HEK293 (cell line): ENCODE measurements around the gene PPCDC.

Source experiments
- CTCF ChIA-PET: fragments of 350-600 bp; formaldehyde crosslinking; extraction: SDS; loops from one replicate; lab custom pipeline; 2021; ENCODE audit warnings: antibody characterized with exemption; lab: Yijun Ruan, JAX
- POLR2A ChIA-PET: fragments of 300-600 bp; formaldehyde crosslinking; extraction: SDS; loops from one replicate; lab custom pipeline; 2020; ENCODE audit warnings: antibody characterized with exemption, inconsistent platforms; lab: Yijun Ruan, JAX
- H3K27ac ChIP-seq: fragments of 200-500 bp; sonication (Bioruptor generic); 2 replicates; pipeline ENCODE4 v1.5.1; 2014; ENCODE audit warnings: low read depth, low read length, control low read depth, inconsistent platforms; ENCODE audit errors: extremely low read depth
- H3K36me3 ChIP-seq, 2 experiments: fragments of 200-500 bp in 1 of 2; sonication (Bioruptor generic) in 1 of 2; 1 replicate in 1 of 2; 2 replicates in 1 of 2; pipeline ENCODE4 v1.5.1; 2014 to 2017; ENCODE audit warnings: inconsistent platforms in 2 of 2, low read length in 2 of 2; ENCODE audit not compliant: control insufficient read depth in 2 of 2, insufficient read depth in 1 of 2
- H3K4me1 ChIP-seq: fragments of 200-500 bp; sonication (Bioruptor generic); 2 replicates; pipeline ENCODE4 v1.5.1; 2014; ENCODE audit warnings: mild to moderate bottlenecking, low read length, inconsistent platforms; ENCODE audit not compliant: control insufficient read depth, insufficient read depth
- H3K4me3 ChIP-seq: 2 replicates; pipeline ENCODE4 v1.5.1; 2011; ENCODE audit warnings: low read depth, mild to moderate bottlenecking, control low read depth, low read length, moderate library complexity
- H3K9me3 ChIP-seq: fragments of 200-500 bp; sonication (Bioruptor generic); 2 replicates; pipeline ENCODE4 v1.5.1; 2014; ENCODE audit warnings: low read depth, low read length, inconsistent platforms; ENCODE audit not compliant: control insufficient read depth, insufficient read depth
- KLF16 ChIP-seq: fragments of 450-650 bp; formaldehyde crosslinking; IDR thresholded peaks from 2 replicates; pipeline ENCODE4 v1.5.1; 2017; ENCODE audit warnings: missing biosample characterization, missing genetic modification characterization
- KLF9 ChIP-seq: fragments of 450-650 bp; formaldehyde crosslinking; IDR thresholded peaks from 2 replicates; pipeline ENCODE4 v1.5.1; 2016; ENCODE audit warnings: missing biosample characterization, missing genetic modification characterization, low read depth
- MEIS1 ChIP-seq: sonication (generic); formaldehyde crosslinking; IDR thresholded peaks from 2 replicates; pipeline ENCODE4 v1.8.1; 2022; ENCODE audit warnings: missing genetic modification reagents, mild to moderate bottlenecking, borderline replicate concordance
- ZBTB1 ChIP-seq: fragments of 450-650 bp; formaldehyde crosslinking; IDR thresholded peaks from 2 replicates; pipeline ENCODE4 v1.5.1; 2016; ENCODE audit warnings: missing biosample characterization, missing genetic modification characterization
- ZBTB7A ChIP-seq: fragments of 450-650 bp; formaldehyde crosslinking; IDR thresholded peaks from 2 replicates; pipeline ENCODE4 v1.5.1; 2016; ENCODE audit warnings: low read depth, missing biosample characterization, missing genetic modification characterization
- ZIC2 ChIP-seq: fragments of 450-650 bp; formaldehyde crosslinking; IDR thresholded peaks from 2 replicates; pipeline ENCODE4 v1.5.1; 2016; ENCODE audit warnings: missing biosample characterization, missing genetic modification characterization
- ZNF121 ChIP-seq: fragments of 450-650 bp; formaldehyde crosslinking; IDR thresholded peaks from 2 replicates; pipeline ENCODE4 v1.5.1; 2016; ENCODE audit warnings: missing biosample characterization, missing genetic modification characterization
- ZNF146 ChIP-seq: fragments of 450-650 bp; formaldehyde crosslinking; IDR thresholded peaks from 2 replicates; pipeline ENCODE4 v1.5.1; 2016; ENCODE audit warnings: missing biosample characterization, missing genetic modification characterization
- ZNF175 ChIP-seq: fragments of 450-650 bp; formaldehyde crosslinking; IDR thresholded peaks from 2 replicates; pipeline ENCODE4 v1.5.1; 2016; ENCODE audit warnings: missing biosample characterization, missing genetic modification characterization
- ZNF48 ChIP-seq: fragments of 450-650 bp; formaldehyde crosslinking; IDR thresholded peaks from 2 replicates; pipeline ENCODE4 v1.5.1; 2016; ENCODE audit warnings: missing biosample characterization, missing genetic modification characterization
- ZNF544 ChIP-seq: fragments of 450-650 bp; formaldehyde crosslinking; IDR thresholded peaks from 2 replicates; pipeline ENCODE4 v1.5.0; 2017; ENCODE audit warnings: missing biosample characterization, missing genetic modification characterization
- ZNF571 ChIP-seq: fragments of 450-650 bp; formaldehyde crosslinking; IDR thresholded peaks from 2 replicates; pipeline ENCODE4 v1.5.0; 2017; ENCODE audit warnings: missing biosample characterization, missing genetic modification characterization
- ZNF585B ChIP-seq: fragments of 450-650 bp; formaldehyde crosslinking; IDR thresholded peaks from 2 replicates; pipeline ENCODE4 v1.5.1; 2016; ENCODE audit warnings: missing biosample characterization, missing genetic modification characterization
- ZNF624 ChIP-seq: fragments of 450-650 bp; formaldehyde crosslinking; IDR thresholded peaks from 2 replicates; pipeline ENCODE4 v1.5.1; 2017; ENCODE audit warnings: missing biosample characterization, missing genetic modification characterization
- ZNF670 ChIP-seq: fragments of 450-650 bp; formaldehyde crosslinking; IDR thresholded peaks from 2 replicates; pipeline ENCODE4 v1.5.1; 2016; ENCODE audit warnings: missing biosample characterization, missing genetic modification characterization, low read depth
- TF ChIP-seq, protein P1 (sequence below): fragments of 450-650 bp; formaldehyde crosslinking; IDR thresholded peaks from 2 replicates; pipeline ENCODE4 v1.5.1; 2016; ENCODE audit warnings: missing biosample characterization, missing genetic modification characterization
- TF ChIP-seq, protein P2 (sequence below): fragments of 450-650 bp; formaldehyde crosslinking; IDR thresholded peaks from 2 replicates; pipeline ENCODE4 v1.5.1; 2016; ENCODE audit warnings: missing biosample characterization, missing genetic modification characterization
- TF ChIP-seq, protein P3 (sequence below): fragments of 450-650 bp; formaldehyde crosslinking; IDR thresholded peaks from 2 replicates; pipeline ENCODE4 v1.5.1; 2016; ENCODE audit warnings: missing biosample characterization, missing genetic modification characterization
- TF ChIP-seq, protein P4 (sequence below): fragments of 450-650 bp; formaldehyde crosslinking; IDR thresholded peaks from 2 replicates; pipeline ENCODE4; 2016; ENCODE audit warnings: missing biosample characterization, missing genetic modification characterization

PPCDC gene

DNA sequence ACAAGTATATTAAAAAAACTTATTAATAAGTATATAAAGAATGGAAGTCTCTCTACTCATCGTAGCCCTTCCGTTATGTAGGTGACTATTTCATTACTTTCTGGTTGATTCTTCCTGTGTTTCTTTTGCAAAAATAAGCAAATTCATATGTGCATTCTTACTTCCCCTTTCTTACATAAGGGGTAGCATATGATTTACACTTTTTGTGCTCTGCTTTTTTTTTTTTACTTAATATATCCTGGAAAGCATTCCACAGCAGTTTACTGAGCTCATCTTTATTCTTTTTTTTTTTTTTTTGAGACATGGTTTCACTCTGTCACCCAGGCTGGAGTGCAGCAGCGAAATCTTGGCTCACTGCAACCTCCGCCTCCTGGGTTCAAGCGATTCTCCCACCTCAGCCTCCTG, 15.2 kb upstream of the PPCDC start (continued):
- TF ChIP-seq ZNF670 (tag by site-specific recombination) (no peak), ZNF121 (tag by site-specific recombination) (no peak), ZBTB1 (no peak), ZBTB7A (tag by site-specific recombination) (no peak)
- TF ChIP-seq, protein P1, sequence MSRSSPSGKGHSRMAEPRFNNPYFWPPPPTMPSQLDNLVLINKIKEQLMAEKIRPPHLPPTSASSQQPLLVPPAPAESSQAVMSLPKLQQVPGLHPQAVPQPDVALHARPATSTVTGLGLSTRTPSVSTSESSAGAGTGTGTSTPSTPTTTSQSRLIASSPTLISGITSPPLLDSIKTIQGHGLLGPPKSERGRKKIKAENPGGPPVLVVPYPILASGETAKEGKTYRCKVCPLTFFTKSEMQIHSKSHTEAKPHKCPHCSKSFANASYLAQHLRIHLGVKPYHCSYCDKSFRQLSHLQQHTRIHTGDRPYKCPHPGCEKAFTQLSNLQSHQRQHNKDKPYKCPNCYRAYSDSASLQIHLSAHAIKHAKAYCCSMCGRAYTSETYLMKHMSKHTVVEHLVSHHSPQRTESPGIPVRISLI (tag by site-specific recombination) = no peak
- TF ChIP-seq, protein P2, sequence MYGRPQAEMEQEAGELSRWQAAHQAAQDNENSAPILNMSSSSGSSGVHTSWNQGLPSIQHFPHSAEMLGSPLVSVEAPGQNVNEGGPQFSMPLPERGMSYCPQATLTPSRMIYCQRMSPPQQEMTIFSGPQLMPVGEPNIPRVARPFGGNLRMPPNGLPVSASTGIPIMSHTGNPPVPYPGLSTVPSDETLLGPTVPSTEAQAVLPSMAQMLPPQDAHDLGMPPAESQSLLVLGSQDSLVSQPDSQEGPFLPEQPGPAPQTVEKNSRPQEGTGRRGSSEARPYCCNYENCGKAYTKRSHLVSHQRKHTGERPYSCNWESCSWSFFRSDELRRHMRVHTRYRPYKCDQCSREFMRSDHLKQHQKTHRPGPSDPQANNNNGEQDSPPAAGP = no peak
- TF ChIP-seq, all 188 proteins: peak for 0

DNA sequence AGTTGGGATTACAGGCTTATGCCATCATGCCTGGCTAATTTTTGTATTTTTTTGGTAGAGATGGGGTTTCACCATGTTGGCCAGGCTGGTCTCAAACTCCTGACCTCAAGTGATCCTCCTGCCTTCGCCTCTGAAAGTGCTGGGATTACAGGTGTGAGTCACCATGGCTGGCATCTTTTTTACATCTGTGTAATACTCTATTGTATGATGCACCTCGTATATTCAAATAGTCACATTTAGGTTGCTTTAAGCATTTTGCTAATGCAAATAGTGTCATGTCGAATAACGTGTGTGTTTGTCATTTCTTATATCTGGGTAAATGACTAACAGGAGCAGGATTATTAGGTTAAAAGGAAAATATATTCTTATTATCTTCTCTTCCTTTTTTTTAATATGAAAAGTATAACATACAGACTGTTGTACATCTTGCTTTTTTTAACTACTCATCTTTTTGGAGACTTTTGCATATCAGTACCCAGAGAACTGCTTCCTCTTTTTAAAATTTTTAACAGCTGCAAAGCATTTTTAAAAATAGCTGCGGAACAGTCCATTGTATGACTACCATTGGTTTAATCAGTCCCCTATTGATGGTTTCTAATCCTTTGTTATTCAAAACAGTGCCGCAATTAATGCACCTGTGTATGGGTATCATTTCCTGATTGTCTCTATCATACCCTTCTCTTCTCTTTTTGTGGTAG, 14.6 kb upstream of the PPCDC start:
- Histone ChIP-seq H3K27ac (no peak overlapping the region), H3K4me3 (no peak overlapping the region), H3K9me3 (no peaks in the 10 kb centered on the region), H3K36me3 (peaks cover 0 to under 1% of the 10 kb centered on the region in 2 experiments; a peak in 1 of 3 replicates), H3K4me1 (no peaks in the 10 kb centered on the region)
- TF ChIP-seq ZNF146 = peak; percentile 66
- TF ChIP-seq, protein P3, sequence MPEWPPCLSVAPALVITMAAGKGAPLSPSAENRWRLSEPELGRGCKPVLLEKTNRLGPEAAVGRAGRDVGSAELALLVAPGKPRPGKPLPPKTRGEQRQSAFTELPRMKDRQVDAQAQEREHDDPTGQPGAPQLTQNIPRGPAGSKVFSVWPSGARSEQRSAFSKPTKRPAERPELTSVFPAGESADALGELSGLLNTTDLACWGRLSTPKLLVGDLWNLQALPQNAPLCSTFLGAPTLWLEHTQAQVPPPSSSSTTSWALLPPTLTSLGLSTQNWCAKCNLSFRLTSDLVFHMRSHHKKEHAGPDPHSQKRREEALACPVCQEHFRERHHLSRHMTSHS (tag by site-specific recombination) = no peak
- ChIA-PET POLR2A (no interaction called here), CTCF (interaction anchor here (0.7 kb wide), 1 partner anchor 20 kb away, joined by 5 read pairs; no protein-coding TSS in a partner anchor)

DNA sequence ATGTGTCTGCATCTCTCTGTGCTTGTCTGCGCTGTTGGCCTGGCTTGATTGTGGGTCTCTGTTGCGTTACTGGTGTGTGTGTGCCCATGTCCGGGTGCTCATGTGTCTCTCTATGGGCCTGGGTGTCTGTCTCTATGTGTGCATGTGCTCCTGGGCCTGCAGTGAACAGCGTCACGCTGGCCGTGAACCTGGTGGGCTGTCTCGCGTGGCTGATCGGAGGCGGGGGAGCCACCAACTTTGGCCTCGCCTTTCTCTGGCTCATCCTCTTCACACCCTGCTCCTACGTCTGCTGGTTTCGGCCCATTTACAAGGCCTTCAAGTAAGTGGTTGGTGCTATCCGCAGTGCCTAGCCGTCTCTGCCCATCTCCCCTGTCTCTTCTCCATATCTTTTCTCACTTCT, 7.0 kb upstream of the PPCDC start:
- TF ChIP-seq ZNF571 (tag by site-specific recombination) = no peak
- TF ChIP-seq ZNF175 (tag by site-specific recombination) = no peak
- TF ChIP-seq, protein P4, sequence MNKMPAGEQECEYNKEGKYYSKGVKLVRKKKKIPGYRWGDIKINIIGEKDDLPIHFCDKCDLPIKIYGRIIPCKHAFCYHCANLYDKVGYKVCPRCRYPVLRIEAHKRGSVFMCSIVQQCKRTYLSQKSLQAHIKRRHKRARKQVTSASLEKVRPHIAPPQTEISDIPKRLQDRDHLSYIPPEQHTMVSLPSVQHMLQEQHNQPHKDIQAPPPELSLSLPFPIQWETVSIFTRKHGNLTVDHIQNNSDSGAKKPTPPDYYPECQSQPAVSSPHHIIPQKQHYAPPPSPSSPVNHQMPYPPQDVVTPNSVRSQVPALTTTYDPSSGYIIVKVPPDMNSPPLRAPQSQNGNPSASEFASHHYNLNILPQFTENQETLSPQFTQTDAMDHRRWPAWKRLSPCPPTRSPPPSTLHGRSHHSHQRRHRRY = no peak
- TF ChIP-seq ZNF624 (tag by site-specific recombination) = no peak
- no peak for TF ChIP-seq KLF9
- TF ChIP-seq ZNF585B = no peak
- no peak for TF ChIP-seq ZNF544 (tag by site-specific recombination)
- H3K27ac ChIP-seq = no peak overlapping the region
- ChIA-PET CTCF (no interaction called here), POLR2A (no interaction called here)
- no peaks in the 10 kb centered on the region for H3K4me1 ChIP-seq
- no peak overlapping the region for H3K4me3 ChIP-seq
- H3K9me3 ChIP-seq = no peaks in the 10 kb centered on the region
- peaks cover 0 to 10% of the 10 kb centered on the region in 2 experiments; a peak in 1 of 3 replicates for H3K36me3 ChIP-seq

DNA sequence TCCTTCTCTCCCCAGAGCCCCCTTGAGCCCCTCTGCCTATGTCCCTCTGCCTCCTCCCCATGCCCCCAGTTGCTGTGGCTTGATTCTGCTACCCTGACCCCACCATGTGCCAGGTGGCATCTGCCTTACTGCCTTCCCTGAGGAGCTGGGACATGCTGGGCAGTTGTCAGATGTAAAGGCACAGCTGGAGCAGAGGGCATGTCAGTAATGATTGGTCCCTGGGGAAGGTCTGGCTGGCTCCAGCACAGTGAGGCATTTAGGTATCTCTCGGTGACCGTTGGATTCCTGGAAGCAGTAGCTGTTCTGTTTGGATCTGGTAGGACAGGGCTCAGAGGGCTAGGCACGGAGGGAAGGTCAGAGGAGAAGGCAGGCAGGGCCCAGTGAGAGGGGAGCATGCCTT, 3.5 kb upstream of the PPCDC start:
- Histone ChIP-seq H3K36me3 (peaks cover 0 to 7% of the 10 kb centered on the region in 2 experiments; a peak in 2 of 3 replicates), H3K4me1 (no peaks in the 10 kb centered on the region), H3K9me3 (no peaks in the 10 kb centered on the region), H3K4me3 (no peak overlapping the region), H3K27ac (no peak overlapping the region)
- ChIA-PET POLR2A (no interaction called here), CTCF (interaction anchor here (0.5 kb wide), 1 partner anchor 350 kb away, joined by 4 read pairs; no protein-coding TSS in a partner anchor)
- TF ChIP-seq MEIS1 (CRISPR knock-in tag) = no peak
- no peak for TF ChIP-seq KLF16 (tag by site-specific recombination)
- TF ChIP-seq ZIC2 (tag by site-specific recombination) = peak; percentile 31; the same call in 1 of the 2 replicates
- no peak for TF ChIP-seq ZNF48 (tag by site-specific recombination)
